ENCODE results near the gene CDKAL1.
"Not testable (repeated sequence)": the region's sequence is repeated elsewhere in the genome, so short reads cannot be mapped to it uniquely, and the experiment has no call there.

CDKAL1 gene

GRCh38 chr6:21230536-21230935 is 696.3 kb downstream of the CDKAL1 start:
- DNase-seq, result no peak

DNA sequence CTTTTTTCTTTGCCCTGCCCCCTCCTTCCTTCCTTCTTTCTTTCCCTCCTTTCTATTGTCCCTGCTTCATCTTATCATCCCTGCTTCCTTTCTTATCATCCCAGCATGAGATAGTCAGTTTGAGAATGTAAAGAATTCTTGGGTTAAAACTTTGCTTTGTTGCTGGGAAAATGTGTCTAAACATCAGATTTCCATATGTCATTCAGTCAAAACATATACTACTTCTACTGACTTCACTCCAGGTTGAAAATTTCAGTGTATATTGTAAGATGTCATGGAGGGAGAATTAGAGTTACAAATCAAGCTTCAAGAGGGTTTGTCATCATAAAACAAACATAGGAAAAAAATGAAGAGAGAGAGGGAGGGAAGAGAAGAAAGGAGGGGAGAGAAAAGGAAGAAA is 700.9 kb downstream of the CDKAL1 start:
- no peak for DNase-seq

DNA sequence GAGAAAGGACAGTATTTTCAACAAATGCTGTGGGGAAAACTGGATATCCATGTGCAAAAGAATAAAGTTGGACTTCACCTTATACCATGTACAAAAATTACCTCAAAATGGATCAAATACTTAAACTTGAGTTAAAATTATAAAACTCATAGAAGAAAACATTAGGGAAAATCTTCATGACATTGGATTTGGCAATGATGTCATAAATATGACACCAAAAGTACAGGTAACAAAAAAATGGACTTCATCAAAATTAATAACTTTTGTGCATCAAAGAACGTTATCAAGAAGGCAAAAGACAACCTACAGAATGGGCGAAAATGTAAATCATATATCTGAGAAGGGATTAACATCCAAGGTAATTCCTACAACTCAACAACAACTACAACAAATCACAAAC is 704.0 kb downstream of the CDKAL1 start:
- DNase-seq, result no peak

DNA sequence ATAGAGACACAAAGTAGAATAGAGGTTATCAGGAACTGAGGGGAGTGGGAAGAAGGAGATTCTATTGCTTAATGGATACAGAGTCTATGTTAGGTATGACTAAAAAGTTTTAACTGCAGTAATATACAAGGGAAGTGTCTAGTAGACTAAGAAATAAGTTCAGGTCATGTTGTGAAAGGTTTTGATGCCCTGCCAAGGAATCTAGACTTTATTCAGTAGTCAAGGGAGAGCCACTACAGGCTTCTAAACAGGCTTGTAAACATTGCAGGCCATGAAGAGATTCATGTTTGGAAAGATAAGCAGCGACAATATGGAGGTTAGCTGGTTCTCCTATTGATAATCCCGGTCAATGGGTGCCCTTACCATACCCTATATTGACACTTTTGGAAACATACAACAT is 706.5 kb downstream of the CDKAL1 start:
- no peak for DNase-seq

DNA sequence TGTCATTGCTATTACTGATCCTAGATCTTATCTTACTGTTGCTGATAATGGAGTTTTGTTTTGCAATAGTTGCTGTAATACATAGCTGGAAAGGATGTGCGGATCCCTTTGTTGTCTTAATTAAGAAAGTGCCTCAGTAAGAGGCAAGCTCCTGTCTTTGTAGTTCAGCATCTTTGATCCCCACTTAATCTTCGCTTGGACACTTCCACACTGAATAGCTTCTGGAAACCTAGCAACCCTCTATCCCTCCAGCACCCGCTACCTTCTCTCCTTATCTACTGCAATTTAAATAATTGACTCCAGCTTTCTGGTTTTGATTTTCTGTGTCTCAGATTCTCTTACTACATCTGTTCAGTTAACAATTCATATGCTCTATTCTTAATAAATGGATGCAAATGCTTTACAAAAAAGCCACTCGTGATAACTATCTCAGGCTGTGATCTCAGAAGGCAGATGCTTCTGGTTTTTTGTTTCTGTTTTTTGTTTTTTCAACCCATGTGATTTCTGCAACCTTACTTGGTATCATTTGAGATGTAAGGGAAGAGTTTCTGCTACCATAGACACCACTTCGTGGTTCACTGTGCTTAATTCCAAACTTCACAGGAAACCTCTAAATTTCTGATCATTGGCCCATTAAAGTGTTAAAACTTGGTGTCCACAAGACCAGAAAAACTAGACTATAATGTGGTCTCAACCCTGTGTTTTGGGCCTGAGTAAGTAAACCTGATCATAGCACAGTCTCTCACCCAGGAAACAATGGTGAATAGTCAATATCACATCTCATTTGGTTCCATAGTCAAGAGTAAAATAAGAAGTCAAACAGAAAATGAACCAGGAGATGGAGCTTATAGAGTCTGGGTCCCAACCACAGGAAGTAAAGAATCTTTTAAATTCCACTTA is 707.2 kb downstream of the CDKAL1 start:
- peak in 1 of 2 experiments; percentile 29 for DNase-seq

GRCh38 chr6:21244897-21245470 is 710.7 kb downstream of the CDKAL1 start:
- DNase-seq, result no peak

GRCh38 chr6:21245488-21245887 is 711.2 kb downstream of the CDKAL1 start:
- no peak for DNase-seq

DNA sequence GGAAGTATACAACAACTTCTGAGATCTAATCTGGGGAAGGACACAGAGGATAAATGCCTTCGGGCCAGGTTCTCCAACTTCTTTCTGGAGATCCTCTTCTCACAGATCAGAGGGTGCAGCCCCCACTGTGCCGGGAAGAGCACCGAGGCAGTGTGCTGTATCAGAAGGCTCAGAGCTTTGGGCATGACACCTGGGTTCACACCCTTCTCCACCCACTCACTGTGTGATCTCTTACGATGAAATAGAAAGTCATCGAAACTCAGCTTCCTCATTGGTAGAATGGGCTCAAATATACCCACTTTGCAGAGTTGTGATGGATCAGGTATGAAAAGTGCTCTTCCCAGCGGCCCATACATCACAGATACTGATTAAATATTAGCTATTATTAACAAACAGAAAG is 711.8 kb downstream of the CDKAL1 start:
- no peak for DNase-seq

- DNase-seq, result not testable (repeated sequence)
These were observed 720.2 kb downstream of the CDKAL1 start for GRCh38 chr6:21254460-21254859.

GRCh38 chr6:21256197-21256596 is 721.9 kb downstream of the CDKAL1 start:
- no peak for DNase-seq

DNA sequence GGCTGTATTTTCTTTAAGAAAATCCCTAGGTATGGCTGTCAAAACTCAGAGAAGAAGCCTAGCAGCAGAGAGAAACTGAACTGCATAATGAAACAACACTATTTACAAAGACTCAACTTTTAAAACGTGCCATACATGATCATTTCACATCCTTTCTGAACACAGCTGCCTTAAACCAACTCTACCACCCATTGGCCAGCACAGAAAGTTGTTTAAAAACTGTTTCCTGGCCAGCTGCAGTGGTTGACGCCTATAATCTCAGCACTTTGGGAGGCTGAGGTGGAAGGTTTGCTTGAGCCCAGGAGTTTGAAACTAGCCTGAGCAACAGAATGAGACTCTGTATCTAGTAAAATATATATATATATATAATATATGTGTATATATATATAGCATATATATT is 722.9 kb downstream of the CDKAL1 start:
- no peak for DNase-seq

DNA sequence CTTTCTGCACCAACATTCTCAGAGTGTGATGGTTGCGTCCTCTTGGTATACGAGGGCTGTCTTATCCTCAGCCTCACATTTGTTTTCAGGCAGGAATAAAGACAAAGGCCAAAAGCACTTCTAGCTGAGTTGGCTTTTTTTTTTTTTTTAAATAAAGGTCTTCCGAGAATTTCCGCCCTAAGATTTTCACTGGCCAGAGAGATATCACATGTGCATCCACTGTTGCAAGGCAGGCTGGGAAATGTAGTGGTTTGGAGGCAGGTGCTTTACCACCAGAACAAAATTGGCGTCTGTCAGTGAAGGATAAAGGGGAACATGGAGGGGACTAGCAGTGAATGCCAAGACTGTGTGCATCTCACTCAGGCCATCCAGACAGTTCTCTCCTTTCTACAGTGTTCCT is 724.4 kb downstream of the CDKAL1 start:
- DNase-seq, result no peak

GRCh38 chr6:21259660-21260059 is 725.4 kb downstream of the CDKAL1 start:
- DNase-seq, result peak; percentile 7 to 78

DNA sequence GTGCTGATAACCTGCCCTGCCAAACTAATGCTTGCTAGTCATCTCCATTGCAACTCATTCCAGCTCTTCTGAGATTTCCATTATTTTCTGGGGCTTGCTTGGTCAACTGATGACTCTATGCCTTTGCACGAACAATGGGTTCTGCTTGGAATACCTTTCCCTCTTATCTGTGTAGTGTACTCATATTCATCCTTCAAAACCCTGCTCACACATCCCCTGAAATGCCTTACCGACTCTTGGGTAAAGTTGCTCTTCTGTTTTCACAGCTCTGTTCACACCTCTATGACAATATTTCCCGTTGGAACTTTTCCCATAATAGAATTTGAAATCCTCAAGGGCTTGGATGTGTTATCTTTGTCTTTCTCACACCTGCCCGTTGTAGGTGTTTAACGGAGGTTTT is 728.2 kb downstream of the CDKAL1 start:
- DNase-seq, result no peak

DNA sequence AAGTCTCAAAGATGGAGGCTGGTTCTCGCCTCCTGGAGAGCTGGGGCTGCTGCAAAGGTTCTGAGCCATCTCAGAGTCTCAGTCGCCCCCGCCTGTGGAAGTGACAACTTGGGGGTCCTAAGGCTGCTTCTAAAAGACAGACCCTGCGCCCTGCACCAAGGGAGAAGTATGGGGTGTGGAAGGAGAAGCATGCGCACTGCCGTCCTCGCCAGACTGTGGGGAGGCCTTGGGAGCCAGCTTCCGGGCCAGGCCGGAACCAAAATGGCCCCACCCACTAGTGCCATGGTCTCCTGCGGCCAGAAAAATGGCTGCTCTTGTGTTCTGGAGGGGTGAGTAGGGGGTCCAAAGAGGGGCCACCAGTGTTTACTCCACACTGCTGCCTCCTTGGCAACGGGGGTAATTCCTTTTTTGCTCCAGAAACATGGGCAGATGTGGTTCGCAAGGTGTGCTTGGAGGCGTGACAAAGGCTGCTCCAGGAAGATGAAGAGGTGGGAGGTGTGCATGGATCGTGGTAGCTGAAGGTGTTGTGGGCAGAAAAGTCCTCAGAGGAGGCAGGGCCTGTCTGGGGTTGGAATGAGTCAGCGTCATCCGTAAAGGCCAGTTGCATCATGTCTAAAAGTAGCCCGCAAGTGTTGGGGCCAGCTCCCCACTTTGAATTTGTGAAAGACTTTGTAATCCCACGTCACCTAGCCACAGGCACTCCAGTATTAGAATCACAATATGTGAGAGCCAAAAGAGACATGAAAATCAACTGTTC is 729.5 kb downstream of the CDKAL1 start:
- no peak for DNase-seq

DNA sequence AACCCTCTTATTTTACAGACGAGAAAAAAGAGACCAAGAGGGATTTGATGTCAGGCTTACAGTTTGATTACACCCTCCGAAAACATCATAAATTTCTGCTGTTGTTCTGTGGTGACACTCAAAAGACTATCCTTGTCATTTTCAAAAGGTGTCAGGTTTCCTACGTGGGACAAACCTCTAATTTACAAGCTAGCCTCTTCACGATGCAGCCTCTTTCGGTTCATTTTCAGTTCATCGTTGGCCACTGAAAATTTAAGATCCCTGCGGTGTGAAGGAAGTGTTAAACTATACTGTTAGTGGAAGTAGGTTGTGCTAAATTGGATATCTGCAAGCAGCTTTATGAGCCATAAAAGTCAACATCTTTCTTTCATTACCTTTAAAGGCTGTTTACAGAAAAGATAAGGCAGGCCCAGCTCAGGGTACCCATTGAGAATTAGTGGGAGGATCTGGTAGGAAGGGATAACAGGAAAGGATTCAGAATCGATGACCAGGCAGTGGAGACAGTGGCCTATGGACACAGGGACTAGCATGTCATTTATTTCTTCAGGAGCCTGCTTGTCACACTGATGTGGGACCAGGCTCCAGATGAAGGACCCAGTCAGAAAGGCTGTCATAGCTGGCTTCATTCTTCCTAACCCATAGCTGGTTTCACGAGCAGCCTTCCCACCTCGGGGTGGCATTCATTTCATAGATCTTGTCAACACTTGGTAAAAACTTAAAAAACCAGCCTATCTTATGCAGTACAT is 730.2 kb downstream of the CDKAL1 start:
- no peak for DNase-seq

GRCh38 chr6:21265034-21265729 is 730.9 kb downstream of the CDKAL1 start:
- DNase-seq, result no peak

GRCh38 chr6:21265730-21266044 is 731.4 kb downstream of the CDKAL1 start:
- no peak for DNase-seq

GRCh38 chr6:21270636-21271201 is 736.5 kb downstream of the CDKAL1 start:
- no peak for DNase-seq

DNA sequence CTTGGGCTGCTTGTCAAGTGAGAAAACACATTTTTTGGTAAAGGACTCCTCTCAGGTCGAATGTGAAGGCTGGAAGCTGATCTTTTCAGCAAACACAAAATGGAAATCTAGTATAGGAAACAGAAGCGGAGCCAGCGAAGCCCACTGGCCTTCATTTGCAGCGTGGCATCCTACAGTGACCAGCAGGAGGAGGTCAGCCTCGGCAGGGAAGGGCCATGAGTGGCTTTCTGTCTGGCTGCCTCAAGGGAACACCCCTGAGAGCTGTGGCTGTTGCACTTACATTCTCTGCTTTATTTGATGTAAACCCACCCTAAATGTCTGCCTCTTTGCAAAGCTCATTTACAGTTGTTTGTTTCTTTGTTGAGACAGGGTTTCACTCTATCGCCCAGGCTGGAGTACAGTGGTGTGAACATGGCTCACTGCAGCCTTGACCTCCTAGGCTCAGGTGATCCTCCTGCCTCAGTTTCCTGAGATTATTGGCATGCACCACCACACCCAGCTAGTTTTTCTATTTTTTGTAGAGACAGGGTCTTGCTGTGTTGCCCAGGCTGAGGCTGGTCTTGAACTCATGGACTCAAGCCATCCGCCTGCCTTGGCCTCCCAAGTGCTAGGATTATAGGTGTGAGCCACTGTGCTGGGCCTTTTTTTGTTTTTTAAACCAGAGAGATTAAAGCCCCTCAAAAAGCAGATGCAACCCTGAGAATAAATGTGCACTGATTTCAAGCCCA is 737.3 kb downstream of the CDKAL1 start:
- no peak for DNase-seq

GRCh38 chr6:21273451-21273850 is 739.2 kb downstream of the CDKAL1 start:
- no peak for DNase-seq

DNA sequence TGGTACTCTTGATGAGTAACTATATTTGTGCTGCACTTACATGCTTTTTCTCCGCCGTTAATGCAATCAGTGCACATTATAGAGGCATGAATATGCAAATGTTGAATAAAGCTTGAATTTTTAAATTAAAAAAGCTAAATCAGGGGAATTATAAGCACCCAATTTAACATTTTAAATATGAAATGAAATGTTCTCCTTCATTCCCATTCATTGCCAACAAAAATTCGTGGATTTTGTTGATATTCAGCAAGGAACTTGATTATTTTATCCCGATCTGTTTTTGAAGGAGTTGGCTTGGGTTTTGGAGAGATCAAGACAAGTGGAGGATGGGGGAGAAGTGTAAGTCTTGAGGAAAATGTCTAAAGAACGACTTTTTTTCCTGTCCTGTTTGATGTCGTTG is 740.6 kb downstream of the CDKAL1 start:
- no peak for DNase-seq
